ENCODE measurements around the gene ADGRA1. TPM values are rescaled to one million over a fixed set of nuclear protein-coding genes. Genes with fewer than 3 reads are reported as not detected.

ADGRA1 gene
- polyA plus RNA-seq, 3 donors, result not detected

DNA sequence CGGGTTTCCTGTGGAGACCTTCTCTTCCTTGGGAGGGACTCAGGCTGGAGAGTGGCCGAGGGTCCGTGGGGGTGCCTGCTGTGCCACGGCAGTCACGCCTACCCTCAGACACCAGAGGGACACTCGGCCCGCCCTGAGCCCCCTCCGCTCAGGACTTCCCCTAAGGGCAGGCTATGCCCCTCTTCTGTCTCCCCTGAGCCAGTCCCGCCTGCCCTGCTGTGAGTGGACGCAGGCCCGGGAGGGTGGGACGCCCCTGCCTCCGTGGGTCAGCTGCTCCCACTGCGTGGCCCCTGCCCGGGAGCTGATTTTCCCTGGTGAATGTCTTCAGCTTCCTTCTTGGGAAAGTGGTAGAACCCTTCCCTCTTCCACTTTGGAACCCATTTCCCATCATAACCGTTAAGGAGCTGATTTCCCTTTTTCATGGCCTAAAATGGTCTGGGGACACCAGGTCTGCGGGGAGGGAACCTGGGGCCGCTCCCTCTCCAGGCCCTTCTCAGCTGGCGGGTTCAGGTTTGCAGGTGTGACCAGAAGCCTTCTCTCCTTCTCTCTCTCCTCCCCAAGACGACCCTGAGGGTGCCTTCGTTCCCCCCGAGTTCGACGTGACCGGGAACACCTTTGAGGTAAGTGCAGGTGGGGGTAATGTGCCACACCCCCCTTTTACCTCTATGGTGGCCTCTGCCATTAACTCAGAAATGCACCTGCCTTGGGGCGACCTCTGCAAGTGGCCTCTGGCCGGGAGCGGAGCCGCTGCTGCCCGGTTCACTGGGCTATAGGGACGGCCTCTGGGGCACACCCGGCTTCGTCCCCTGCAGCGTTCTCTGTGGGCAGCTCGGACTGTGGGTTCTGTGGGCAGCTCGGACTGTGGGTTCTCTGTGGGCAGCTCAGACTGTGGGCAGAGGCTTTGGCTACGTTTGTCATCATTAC lies 80.2 kb downstream of the ADGRA1 start:
- peaks cover 0 to 12% (median 3%) of the 10 kb centered on the region in 7 donors for H3K9me3 Mint-ChIP-seq
- 89% methylated on average over 20 of the region's 37 CpGs for WGBS (ENCODE audit: insufficient coverage)
- no peak overlapping the region for H3K4me2 ChIP-seq (replicated peaks; ENCODE audit: extremely low read depth, low read length, poor library complexity, severe bottlenecking)
- H3K36me3 Mint-ChIP-seq, result no peaks in the 10 kb centered on the region
- no peak overlapping the region for H3K27ac Mint-ChIP-seq
- H3K4me3 Mint-ChIP-seq, result no peak overlapping the region
- H4K20me1 ChIP-seq (ENCODE audit: insufficient read depth, low read length), result no peaks in the 10 kb centered on the region
- H3K27ac ChIP-seq (ENCODE audit: low read depth in 1 of 2, low read length in 2 of 2), result no peak overlapping the region
- H3K4me1 Mint-ChIP-seq, result no peaks in the 10 kb centered on the region
- no peaks in the 10 kb centered on the region for H3K4me1 ChIP-seq (ENCODE audit: control insufficient read depth in 1 of 2, insufficient read depth in 2 of 2, low read length in 2 of 2)
- intact Hi-C loops (cut with micrococcal nuclease), result no loop called here
- no peaks in the 10 kb centered on the region for H3K36me3 ChIP-seq (replicated peaks in 1 of 2; ENCODE audit: control insufficient read depth in 1 of 2, insufficient read depth in 2 of 2, low read length in 2 of 2)
- peaks cover under 1 to 8% of the 10 kb centered on the region in 2 donors for H3K9me3 ChIP-seq (replicated peaks in 1 of 2; ENCODE audit: control insufficient read depth in 1 of 2, insufficient read depth in 1 of 2, low read length in 2 of 2)
- no peak overlapping the region for H2AFZ ChIP-seq (ENCODE audit: insufficient read depth, low read depth, low read length, poor library complexity, severe bottlenecking)
- H3K4me3 ChIP-seq (replicated peaks in 1 of 3; ENCODE audit: low read depth in 2 of 3, low read length in 3 of 3), result no peak overlapping the region
- peaks cover 10 to 29% (median 17%) of the 10 kb centered on the region in 3 donors for H3K27me3 Mint-ChIP-seq (ENCODE audit: low read depth in 3 of 3)
- no peak for DNase-seq
- no peak overlapping the region for H3K9ac ChIP-seq (ENCODE audit: insufficient read depth, low read length, poor library complexity, severe bottlenecking)
- no peaks in the 10 kb centered on the region for H3K79me2 ChIP-seq (ENCODE audit: insufficient read depth, low read length)
- TF ChIP-seq, protein P1, sequence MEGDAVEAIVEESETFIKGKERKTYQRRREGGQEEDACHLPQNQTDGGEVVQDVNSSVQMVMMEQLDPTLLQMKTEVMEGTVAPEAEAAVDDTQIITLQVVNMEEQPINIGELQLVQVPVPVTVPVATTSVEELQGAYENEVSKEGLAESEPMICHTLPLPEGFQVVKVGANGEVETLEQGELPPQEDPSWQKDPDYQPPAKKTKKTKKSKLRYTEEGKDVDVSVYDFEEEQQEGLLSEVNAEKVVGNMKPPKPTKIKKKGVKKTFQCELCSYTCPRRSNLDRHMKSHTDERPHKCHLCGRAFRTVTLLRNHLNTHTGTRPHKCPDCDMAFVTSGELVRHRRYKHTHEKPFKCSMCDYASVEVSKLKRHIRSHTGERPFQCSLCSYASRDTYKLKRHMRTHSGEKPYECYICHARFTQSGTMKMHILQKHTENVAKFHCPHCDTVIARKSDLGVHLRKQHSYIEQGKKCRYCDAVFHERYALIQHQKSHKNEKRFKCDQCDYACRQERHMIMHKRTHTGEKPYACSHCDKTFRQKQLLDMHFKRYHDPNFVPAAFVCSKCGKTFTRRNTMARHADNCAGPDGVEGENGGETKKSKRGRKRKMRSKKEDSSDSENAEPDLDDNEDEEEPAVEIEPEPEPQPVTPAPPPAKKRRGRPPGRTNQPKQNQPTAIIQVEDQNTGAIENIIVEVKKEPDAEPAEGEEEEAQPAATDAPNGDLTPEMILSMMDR (IDR thresholded peaks at IDR 0.05), result no peak
- H3K27me3 ChIP-seq (ENCODE audit: control insufficient read depth in 2 of 2, insufficient read depth in 2 of 2, low read length in 2 of 2), result peaks cover 0 to 3% of the 10 kb centered on the region in 2 donors

DNA sequence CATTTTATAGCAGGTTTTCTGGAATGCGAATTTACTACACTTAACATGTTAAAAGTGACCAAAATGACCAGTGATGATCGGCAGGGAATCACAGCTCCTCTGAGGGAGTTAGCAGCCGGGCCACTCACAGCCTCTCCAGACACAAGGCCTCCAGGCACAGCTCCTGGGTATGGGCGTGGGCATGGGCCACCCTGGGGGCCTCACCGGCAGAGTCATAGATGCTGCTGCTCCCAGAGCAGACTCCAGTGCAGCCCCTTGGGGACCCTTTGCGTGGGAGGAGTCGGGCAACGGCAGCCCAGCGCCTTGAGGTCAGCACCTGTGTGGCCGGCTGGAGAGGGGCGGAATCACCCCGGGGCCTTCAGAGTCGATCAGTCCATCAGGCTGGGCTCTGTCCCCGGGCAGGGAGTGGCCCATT lies 80.9 kb downstream of the ADGRA1 start:
- Histone ChIP-seq H3K27ac (ENCODE audit: low read depth in 1 of 2, low read length in 2 of 2) (no peak overlapping the region), H3K36me3 (replicated peaks in 1 of 2; ENCODE audit: control insufficient read depth in 1 of 2, insufficient read depth in 2 of 2, low read length in 2 of 2) (no peaks in the 10 kb centered on the region), H4K20me1 (ENCODE audit: insufficient read depth, low read length) (no peaks in the 10 kb centered on the region), H3K4me3 (replicated peaks in 1 of 3; ENCODE audit: low read depth in 2 of 3, low read length in 3 of 3) (no peak overlapping the region), H3K4me1 (ENCODE audit: control insufficient read depth in 1 of 2, insufficient read depth in 2 of 2, low read length in 2 of 2) (peaks cover 2 to 6% of the 10 kb centered on the region in 2 donors), H2AFZ (ENCODE audit: insufficient read depth, low read depth, low read length, poor library complexity, severe bottlenecking) (no peak overlapping the region), H3K9ac (ENCODE audit: insufficient read depth, low read length, poor library complexity, severe bottlenecking) (no peak overlapping the region), H3K27me3 (ENCODE audit: control insufficient read depth in 2 of 2, insufficient read depth in 2 of 2, low read length in 2 of 2) (peaks cover 0 to 3% of the 10 kb centered on the region in 2 donors), H3K79me2 (ENCODE audit: insufficient read depth, low read length) (no peaks in the 10 kb centered on the region), H3K4me2 (replicated peaks; ENCODE audit: extremely low read depth, low read length, poor library complexity, severe bottlenecking) (no peak overlapping the region), H3K9me3 (replicated peaks in 1 of 2; ENCODE audit: control insufficient read depth in 1 of 2, insufficient read depth in 1 of 2, low read length in 2 of 2) (peaks cover 6 to 14% of the 10 kb centered on the region in 2 donors)
- Mint-ChIP-seq H3K9me3 (peaks cover 4 to 18% (median 8%) of the 10 kb centered on the region in 7 donors), H3K36me3 (peaks cover 0 to 4% of the 10 kb centered on the region in 2 donors), H3K27ac (no peak overlapping the region), H3K27me3 (ENCODE audit: low read depth in 3 of 3) (peaks cover 6 to 24% (median 14%) of the 10 kb centered on the region in 3 donors), H3K4me3 (no peak overlapping the region), H3K4me1 (peaks cover 4% of the 10 kb centered on the region)
- no peak for DNase-seq
- WGBS (ENCODE audit: insufficient coverage), result 88% methylated on average over 11 of the region's 14 CpGs
- TF ChIP-seq, protein P1 (IDR thresholded peaks at IDR 0.05), result no peak
- intact Hi-C loops (cut with micrococcal nuclease), result no loop called here

All from CD14-positive monocyte (primary cell).